Pericardium fibroblast (primary cell): Measurements from ENCODE around the gene SLC28A3. TPM values are rescaled to one million over a fixed set of nuclear protein-coding genes. Genes with fewer than 3 reads are reported as not detected.

Experiments
- total RNA-seq: library from RNA; depleted of rRNA; stranded (reverse); fragments of >200 nt; gene quantifications from 2 replicates; pipeline ENCODE4 v1.2.3, GENCODE V29; 2015

SLC28A3 gene, protein sequence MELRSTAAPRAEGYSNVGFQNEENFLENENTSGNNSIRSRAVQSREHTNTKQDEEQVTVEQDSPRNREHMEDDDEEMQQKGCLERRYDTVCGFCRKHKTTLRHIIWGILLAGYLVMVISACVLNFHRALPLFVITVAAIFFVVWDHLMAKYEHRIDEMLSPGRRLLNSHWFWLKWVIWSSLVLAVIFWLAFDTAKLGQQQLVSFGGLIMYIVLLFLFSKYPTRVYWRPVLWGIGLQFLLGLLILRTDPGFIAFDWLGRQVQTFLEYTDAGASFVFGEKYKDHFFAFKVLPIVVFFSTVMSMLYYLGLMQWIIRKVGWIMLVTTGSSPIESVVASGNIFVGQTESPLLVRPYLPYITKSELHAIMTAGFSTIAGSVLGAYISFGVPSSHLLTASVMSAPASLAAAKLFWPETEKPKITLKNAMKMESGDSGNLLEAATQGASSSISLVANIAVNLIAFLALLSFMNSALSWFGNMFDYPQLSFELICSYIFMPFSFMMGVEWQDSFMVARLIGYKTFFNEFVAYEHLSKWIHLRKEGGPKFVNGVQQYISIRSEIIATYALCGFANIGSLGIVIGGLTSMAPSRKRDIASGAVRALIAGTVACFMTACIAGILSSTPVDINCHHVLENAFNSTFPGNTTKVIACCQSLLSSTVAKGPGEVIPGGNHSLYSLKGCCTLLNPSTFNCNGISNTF
- total RNA-seq, result 0.17 TPM in 1 of 2 replicates, not detected in the other

DNA sequence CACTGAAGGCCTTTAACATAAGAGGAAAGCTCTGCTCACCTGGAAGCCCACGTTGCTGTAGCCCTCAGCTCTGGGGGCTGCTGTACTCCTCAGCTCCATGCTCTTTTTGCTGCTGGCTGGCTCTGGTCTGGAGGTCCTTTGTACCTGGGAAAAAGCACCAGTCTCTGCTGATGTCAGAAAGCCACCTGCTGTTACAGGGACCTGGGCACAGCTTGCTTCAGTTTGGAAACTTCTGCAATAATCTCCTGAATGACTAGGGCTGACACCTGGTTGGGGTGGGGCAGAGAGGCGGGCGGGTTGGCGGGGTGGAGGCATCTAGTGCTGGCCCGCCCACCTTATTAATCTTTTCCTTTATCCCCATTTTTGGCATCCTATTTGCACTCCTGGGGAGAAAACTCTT is at the start of gene SLC28A3:
Gene SLC28A3 (minus strand): TSS at position 224 of the 400 bp plus-strand sequence. CDS start 125 bp downstream, at position 99.

